ENCODE results near the gene ADAR. TPM values are rescaled to one million over a fixed set of nuclear protein-coding genes. Genes with fewer than 3 reads are reported as not detected.

ADAR gene
- total RNA-seq, 1 experiment from 2014 or later, result 221 TPM

DNA sequence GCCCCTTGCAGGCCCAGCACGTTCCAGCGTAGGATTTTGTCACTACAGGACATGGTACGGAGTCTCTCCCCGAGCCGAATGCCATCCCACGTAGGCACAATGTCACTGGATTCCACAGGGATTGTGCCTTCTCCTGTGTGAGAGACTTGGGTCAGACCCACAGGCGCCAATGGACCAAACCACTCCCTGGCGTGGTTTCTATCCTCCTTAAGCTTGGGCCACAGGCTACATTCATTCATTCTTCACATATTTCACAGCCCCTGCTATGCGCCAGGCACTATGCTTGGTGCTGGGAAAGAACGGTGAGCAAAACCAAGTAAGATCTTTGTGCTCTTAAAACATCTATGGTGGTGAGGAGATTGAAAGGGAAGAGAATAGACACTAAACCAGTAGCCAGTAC lies 21.8 kb downstream of the ADAR start:
- no peak; the same call in 1 of the 2 replicates for ATAC-seq
- Mint-ChIP-seq H3K36me3 (peaks cover 92% of the 10 kb centered on the region), H3K4me3 (no peak overlapping the region), H3K4me1 (no peaks in the 10 kb centered on the region), H3K27me3 (ENCODE audit: low read depth) (no peaks in the 10 kb centered on the region), H3K9me3 (no peaks in the 10 kb centered on the region), H3K27ac (no peak overlapping the region)
- ChIA-PET CTCF (interaction anchor here (0.6 kb wide), 1 partner anchor 59 kb away, joined by 3 read pairs; no protein-coding TSS in a partner anchor), POLR2A (no interaction called here)
- TF ChIP-seq SMAD3 (CRISPR knock-in tag; IDR thresholded peaks at IDR 0.05; ENCODE audit: borderline replicate concordance) (no peak), PRRX2 (CRISPR knock-in tag; IDR thresholded peaks at IDR 0.05) (no peak)
- DNase-seq (ENCODE audit: low spot score), result no peak

DNA sequence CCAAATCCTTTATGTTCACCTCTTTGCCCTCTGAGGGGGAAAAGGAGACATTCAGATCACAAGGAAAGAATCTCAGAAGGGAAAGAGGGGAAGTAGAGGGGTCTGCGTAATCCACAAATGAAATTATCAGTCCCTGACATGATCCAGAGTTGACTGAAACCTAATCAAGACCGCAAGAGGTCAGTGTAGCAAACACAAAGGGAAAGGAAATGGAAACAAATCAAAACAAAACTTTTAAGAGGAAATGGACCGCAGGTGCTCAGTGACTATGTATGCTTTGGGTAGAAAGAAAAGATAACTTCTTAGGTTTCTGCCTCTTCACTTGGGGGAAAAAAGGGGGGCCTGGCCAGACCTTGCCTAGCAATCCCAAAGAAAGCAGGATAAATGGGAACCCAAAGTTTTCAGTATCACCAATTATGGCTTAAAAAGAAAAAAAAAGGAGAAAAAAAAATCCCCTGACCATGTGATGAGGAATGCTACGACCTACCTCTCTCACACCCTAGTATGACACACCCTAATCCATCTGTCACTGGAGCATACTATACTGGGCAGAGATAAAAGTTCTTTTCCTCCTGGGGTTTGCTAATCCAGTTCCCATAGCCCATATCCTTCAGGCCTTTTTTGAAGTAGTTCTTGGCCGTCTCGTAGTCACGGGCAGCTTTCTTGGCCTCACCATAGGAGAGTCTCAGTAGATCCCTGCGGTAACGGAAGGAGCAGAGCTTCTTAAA lies 23.6 kb downstream of the ADAR start:
- Mint-ChIP-seq H3K36me3 (peaks cover 86% of the 10 kb centered on the region), H3K4me1 (no peaks in the 10 kb centered on the region), H3K27me3 (ENCODE audit: low read depth) (no peaks in the 10 kb centered on the region), H3K4me3 (no peak overlapping the region), H3K9me3 (no peaks in the 10 kb centered on the region), H3K27ac (no peak overlapping the region)
- CTCF ChIA-PET, result interaction anchor here (0.5 kb wide), 1 partner anchor 389 kb away, joined by 3 read pairs; no protein-coding TSS in a partner anchor
- TF ChIP-seq SMAD4 (CRISPR knock-in tag; IDR thresholded peaks at IDR 0.05) (no peak), GABPB1 (CRISPR knock-in tag; IDR thresholded peaks at IDR 0.05) (no peak), RORB (CRISPR knock-in tag; IDR thresholded peaks at IDR 0.05) (no peak), ZNF263 (CRISPR knock-in tag; IDR thresholded peaks at IDR 0.05; ENCODE audit: low read depth) (no peak)
- TF ChIP-seq, protein P1, sequence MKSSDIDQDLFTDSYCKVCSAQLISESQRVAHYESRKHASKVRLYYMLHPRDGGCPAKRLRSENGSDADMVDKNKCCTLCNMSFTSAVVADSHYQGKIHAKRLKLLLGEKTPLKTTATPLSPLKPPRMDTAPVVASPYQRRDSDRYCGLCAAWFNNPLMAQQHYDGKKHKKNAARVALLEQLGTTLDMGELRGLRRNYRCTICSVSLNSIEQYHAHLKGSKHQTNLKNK (CRISPR knock-in tag; IDR thresholded peaks at IDR 0.05), result no peak
- no peak for ATAC-seq
- POLR2A ChIA-PET, result interaction anchor here (0.6 kb wide), 1 partner anchor 30 kb away, joined by 4 read pairs; no protein-coding TSS in a partner anchor
- no peak for DNase-seq (ENCODE audit: low spot score)

DNA sequence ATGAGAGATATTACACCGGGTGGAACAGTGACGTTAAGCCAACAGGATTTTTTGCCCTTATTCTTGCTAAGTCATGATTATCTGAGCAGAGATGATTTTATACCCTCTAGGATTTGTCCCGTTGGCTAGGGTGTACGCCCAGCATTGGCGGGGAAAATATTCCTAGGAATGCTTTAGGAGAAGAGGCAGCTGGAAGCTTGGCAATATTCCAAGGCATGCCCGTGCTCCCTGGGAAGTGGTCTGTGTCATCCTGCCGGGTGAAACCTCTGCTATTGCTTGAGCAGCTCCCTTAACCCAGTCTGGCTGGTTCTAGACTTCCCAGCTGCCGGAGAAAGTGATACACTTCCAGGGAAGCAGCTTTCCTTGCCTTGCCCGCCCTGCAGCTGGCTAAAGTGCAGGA lies 24.2 kb downstream of the ADAR start:
- ChIA-PET CTCF (no interaction called here), POLR2A (no interaction called here)
- H3K4me3 Mint-ChIP-seq, result no peak overlapping the region
- H3K4me1 Mint-ChIP-seq, result no peaks in the 10 kb centered on the region
- H3K27me3 Mint-ChIP-seq (ENCODE audit: low read depth), result no peaks in the 10 kb centered on the region
- no peaks in the 10 kb centered on the region for H3K9me3 Mint-ChIP-seq
- H3K36me3 Mint-ChIP-seq, result peaks cover 83% of the 10 kb centered on the region
- DNase-seq (ENCODE audit: low spot score), result no peak
- H3K27ac Mint-ChIP-seq, result no peak overlapping the region
- ATAC-seq, result no peak
- TF ChIP-seq NR3C1 (CRISPR knock-in tag; conservative IDR thresholded peaks at IDR 0.05; ENCODE audit: low read depth) (no peak), ATF1 (CRISPR knock-in tag; IDR thresholded peaks at IDR 0.05) (no peak), RELA (CRISPR knock-in tag; IDR thresholded peaks at IDR 0.05; ENCODE audit: borderline replicate concordance) (no peak), ZNF416 (CRISPR knock-in tag; IDR thresholded peaks at IDR 0.05) (no peak), NFE2L1 (CRISPR knock-in tag; IDR thresholded peaks at IDR 0.05) (no peak), MYBL2 (CRISPR knock-in tag; IDR thresholded peaks at IDR 0.05) (no peak), ZBTB21 (CRISPR knock-in tag; IDR thresholded peaks at IDR 0.05; ENCODE audit: borderline replicate concordance) (no peak)
- TF ChIP-seq, protein P2, sequence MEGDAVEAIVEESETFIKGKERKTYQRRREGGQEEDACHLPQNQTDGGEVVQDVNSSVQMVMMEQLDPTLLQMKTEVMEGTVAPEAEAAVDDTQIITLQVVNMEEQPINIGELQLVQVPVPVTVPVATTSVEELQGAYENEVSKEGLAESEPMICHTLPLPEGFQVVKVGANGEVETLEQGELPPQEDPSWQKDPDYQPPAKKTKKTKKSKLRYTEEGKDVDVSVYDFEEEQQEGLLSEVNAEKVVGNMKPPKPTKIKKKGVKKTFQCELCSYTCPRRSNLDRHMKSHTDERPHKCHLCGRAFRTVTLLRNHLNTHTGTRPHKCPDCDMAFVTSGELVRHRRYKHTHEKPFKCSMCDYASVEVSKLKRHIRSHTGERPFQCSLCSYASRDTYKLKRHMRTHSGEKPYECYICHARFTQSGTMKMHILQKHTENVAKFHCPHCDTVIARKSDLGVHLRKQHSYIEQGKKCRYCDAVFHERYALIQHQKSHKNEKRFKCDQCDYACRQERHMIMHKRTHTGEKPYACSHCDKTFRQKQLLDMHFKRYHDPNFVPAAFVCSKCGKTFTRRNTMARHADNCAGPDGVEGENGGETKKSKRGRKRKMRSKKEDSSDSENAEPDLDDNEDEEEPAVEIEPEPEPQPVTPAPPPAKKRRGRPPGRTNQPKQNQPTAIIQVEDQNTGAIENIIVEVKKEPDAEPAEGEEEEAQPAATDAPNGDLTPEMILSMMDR (IDR thresholded peaks at IDR 0.05), result no peak
- TF ChIP-seq, protein P3, sequence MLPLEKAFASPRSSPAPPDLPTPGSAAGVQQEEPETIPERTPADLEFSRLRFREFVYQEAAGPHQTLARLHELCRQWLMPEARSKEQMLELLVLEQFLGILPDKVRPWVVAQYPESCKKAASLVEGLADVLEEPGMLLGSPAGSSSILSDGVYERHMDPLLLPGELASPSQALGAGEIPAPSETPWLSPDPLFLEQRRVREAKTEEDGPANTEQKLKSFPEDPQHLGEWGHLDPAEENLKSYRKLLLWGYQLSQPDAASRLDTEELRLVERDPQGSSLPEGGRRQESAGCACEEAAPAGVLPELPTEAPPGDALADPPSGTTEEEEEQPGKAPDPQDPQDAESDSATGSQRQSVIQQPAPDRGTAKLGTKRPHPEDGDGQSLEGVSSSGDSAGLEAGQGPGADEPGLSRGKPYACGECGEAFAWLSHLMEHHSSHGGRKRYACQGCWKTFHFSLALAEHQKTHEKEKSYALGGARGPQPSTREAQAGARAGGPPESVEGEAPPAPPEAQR (CRISPR knock-in tag; IDR thresholded peaks at IDR 0.05), result no peak
- TF ChIP-seq, protein P4, sequence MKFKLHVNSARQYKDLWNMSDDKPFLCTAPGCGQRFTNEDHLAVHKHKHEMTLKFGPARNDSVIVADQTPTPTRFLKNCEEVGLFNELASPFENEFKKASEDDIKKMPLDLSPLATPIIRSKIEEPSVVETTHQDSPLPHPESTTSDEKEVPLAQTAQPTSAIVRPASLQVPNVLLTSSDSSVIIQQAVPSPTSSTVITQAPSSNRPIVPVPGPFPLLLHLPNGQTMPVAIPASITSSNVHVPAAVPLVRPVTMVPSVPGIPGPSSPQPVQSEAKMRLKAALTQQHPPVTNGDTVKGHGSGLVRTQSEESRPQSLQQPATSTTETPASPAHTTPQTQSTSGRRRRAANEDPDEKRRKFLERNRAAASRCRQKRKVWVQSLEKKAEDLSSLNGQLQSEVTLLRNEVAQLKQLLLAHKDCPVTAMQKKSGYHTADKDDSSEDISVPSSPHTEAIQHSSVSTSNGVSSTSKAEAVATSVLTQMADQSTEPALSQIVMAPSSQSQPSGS (CRISPR knock-in tag; IDR thresholded peaks at IDR 0.05; ENCODE audit: borderline replicate concordance, low read depth), result no peak
- TF ChIP-seq, protein P5, sequence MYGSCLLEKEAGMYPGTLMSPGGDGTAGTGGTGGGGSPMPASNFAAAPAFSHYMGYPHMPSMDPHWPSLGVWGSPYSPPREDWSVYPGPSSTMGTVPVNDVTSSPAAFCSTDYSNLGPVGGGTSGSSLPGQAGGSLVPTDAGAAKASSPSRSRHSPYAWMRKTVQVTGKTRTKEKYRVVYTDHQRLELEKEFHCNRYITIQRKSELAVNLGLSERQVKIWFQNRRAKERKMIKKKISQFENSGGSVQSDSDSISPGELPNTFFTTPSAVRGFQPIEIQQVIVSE (CRISPR knock-in tag; IDR thresholded peaks at IDR 0.05; ENCODE audit: borderline replicate concordance), result no peak
- TF ChIP-seq, protein P6, sequence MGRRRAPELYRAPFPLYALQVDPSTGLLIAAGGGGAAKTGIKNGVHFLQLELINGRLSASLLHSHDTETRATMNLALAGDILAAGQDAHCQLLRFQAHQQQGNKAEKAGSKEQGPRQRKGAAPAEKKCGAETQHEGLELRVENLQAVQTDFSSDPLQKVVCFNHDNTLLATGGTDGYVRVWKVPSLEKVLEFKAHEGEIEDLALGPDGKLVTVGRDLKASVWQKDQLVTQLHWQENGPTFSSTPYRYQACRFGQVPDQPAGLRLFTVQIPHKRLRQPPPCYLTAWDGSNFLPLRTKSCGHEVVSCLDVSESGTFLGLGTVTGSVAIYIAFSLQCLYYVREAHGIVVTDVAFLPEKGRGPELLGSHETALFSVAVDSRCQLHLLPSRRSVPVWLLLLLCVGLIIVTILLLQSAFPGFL (CRISPR knock-in tag; IDR thresholded peaks at IDR 0.05; ENCODE audit: borderline replicate concordance), result no peak
- TF ChIP-seq, protein P7, sequence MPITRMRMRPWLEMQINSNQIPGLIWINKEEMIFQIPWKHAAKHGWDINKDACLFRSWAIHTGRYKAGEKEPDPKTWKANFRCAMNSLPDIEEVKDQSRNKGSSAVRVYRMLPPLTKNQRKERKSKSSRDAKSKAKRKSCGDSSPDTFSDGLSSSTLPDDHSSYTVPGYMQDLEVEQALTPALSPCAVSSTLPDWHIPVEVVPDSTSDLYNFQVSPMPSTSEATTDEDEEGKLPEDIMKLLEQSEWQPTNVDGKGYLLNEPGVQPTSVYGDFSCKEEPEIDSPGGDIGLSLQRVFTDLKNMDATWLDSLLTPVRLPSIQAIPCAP (CRISPR knock-in tag; IDR thresholded peaks at IDR 0.05), result no peak

Data from WTC11 (cell line).